HK-2 (cell line): Measurements from ENCODE around the gene NCOA1.
"Not testable (repeated sequence)": the region's sequence is repeated elsewhere in the genome, so short reads cannot be mapped to it uniquely, and the experiment has no call there.

Experiments
- DNase-seq: peaks from one replicate; pipeline ENCODE4 v3.0.0-alpha.2; 2018; ENCODE audit not compliant: unreplicated experiment

NCOA1 gene

DNA sequence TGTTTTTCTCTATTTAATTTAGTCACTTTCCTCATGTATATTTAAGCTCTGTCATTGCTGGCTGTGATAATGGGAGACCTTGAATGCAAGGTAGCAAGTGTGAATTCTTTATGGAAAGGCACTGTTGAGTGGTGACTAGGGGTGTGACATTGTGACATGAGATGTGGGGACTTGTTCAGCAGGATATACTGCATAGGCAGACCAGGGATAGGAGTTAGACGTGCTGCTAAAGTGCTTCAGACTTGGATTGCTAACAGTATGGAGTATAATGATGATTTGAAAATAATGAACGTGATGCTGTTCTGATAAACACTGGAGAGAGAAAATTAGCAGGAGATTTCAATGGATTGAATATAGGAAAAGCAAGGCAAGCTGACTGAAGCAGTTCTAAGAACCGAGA lies 135.1 kb downstream of the NCOA1 start:
- no peak for DNase-seq

GRCh38 chr2:24628746-24629145 lies 137.7 kb downstream of the NCOA1 start:
- DNase-seq = no peak

DNA sequence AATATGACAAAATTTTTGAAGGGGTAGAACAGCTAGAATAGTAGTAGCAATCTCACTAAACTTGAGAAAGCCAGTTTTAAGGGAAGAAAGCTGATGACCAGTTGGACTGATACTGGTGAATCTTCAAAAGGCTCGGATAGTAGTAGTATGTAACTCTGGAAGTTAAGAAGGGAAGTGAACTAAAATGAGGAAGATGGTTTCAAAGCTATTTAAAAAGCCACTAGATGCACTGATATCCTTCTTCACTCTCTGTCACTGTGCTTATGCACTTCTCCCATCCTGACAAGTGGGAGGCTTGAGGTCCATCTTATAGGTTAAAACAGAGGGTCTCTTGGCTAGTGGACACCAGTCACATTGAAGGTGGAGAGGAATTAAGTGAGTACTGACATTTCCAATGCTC lies 141.1 kb downstream of the NCOA1 start:
- no peak for DNase-seq

GRCh38 chr2:24635181-24635580 lies 144.1 kb downstream of the NCOA1 start:
- no peak for DNase-seq

GRCh38 chr2:24638568-24638967 lies 147.5 kb downstream of the NCOA1 start:
- no peak for DNase-seq

DNA sequence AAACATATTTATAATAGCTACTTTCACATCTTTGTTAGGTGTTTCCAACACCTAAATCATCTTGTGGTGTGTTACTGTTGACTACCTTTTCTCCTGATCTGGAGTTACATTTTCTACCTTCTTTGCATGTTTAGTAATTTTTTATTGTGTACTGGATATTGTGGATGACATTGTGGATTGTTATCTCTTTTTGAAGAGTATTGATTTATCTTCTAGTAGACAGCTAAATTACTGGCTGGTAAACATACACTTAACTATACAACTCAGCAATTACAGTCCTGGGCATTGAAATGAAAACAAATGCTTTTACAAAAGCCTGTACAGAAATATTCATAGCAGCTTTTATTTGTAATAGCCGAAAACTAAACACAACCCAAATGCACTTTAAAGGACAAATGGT lies 151.3 kb downstream of the NCOA1 start:
- DNase-seq = no peak

- DNase-seq = no peak
These were observed 152.0 kb downstream of the NCOA1 start for GRCh38 chr2:24643051-24643450.

DNA sequence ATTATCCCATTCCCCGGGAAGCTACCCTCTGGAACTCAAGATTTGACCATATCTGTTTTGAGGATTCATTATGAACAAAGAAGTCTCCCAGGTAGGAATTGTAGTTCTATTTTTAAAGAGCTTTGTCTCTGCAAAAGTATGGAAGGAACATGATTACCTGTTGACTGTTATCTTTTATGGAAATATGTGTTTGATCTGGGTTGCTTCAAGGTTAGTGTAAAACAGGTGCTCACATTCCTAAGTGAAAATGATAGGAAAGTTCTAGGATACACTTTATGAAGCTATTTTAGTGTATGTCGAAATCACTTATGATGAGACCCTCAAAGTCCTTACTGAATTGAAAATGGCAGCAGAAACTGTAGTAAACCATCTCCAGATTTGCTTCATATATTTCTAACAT lies 153.0 kb downstream of the NCOA1 start:
- DNase-seq = no peak

GRCh38 chr2:24650997-24651642 lies 160.1 kb downstream of the NCOA1 start:
- DNase-seq = no peak

DNA sequence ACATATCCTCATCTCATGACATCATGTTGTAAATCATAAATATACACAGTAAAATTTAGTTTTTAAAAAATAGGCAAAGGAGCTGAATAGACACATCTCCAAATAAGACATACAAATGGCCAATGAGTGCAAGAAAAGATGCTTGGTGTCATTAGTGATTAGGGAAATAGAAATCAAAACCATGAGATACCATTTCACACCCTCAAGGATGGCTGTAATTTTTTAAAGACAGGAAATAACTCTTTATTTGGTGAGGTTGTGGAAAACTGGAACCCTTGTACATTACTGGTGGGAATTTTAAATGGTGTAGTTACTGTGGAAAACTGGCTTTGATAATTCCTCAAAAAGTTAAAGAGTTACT lies 160.6 kb downstream of the NCOA1 start:
- DNase-seq = no peak

DNA sequence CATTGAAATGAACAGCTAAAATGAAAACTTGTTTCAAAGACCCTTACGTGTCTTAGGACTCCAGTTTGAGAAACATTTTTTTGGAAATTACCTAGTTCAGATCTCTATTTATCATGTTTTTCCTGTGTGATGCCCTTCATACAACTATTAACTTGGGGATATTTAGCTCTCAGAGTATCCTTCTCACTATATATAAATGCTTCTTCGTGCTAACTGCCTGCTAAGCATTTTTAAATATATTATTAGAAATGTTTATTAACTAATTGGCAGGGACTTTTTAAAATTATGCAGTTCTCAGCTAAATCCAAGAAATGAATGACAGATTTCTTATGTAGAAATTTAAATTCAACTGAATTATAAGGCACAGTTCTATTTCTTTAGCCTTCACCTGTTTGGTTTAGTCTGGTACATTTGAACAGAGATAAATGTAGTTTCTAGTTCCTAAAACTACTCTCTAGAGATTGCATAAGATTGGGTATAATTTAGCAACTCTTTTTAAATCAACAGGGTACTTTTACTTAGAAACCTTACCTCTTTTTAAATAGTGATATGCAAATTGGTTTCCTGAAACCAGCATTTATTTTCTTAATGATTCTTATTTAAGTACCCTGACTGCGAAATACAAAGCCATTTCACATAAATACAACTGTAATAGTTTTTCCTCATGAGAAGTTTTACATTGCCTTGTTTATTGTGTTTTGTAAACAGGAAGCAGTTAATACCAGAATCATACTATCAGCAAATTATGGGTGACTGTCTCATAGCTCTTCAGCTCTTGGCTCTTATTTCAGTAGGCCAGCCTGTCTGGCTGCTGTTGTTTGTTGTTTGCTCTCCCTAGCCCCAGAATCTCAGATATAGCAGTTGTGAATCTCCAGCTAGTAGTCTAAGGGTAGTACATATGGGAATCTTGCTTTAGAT lies 161.5 kb downstream of the NCOA1 start:
- DNase-seq = no peak

- DNase-seq = no peak
These were observed 166.8 kb downstream of the NCOA1 start for GRCh38 chr2:24657818-24658217.

GRCh38 chr2:24658531-24659202 lies 167.6 kb downstream of the NCOA1 start:
- no peak for DNase-seq

GRCh38 chr2:24659862-24660261 lies 168.8 kb downstream of the NCOA1 start:
- DNase-seq = no peak

DNA sequence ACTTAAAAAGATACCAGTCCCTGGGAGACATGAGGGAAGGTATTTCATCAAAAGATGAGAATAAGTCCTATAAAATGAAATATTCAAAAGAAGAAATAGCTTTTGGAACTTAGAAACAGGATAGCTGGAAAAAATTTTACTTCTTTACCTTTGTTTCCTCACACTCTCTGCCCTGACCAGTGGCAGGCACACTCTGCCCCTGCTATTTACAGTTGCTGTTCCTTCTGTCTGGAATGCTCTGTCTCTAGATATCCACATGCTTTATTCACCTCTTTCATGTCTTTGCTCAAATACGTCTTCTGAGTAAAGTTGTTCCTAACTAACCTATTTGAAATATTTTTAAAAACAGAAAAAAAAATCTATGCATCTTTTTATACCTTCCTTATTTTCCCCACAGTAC lies 176.5 kb downstream of the NCOA1 start:
- no peak for DNase-seq

DNA sequence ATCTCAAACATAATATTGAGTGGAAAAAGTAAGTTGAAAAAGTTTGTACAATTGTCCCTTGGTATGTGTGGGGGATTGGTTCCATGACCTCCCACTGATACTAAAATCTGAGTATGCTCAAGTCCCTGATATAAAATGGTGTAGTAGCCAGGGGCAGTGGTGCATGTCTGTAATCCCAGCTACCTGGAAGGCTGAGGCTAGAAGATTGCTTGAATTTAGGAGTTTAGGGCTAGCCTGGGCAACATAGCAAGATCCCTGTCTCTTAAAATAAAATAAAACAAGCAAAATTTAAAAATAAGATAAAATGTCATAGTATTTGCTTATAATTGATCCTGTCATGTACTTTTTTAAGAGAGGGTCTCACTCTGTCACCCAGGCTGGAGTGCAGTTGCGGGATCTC lies 180.2 kb downstream of the NCOA1 start:
- no peak for DNase-seq

GRCh38 chr2:24672589-24672988 lies 181.5 kb downstream of the NCOA1 start:
- DNase-seq = no peak

- no peak for DNase-seq
These were observed 184.3 kb downstream of the NCOA1 start for GRCh38 chr2:24675338-24675737.

GRCh38 chr2:24676493-24676892 lies 185.4 kb downstream of the NCOA1 start:
- DNase-seq = no peak

- DNase-seq = not testable (repeated sequence)
These were observed 187.0 kb downstream of the NCOA1 start for GRCh38 chr2:24678066-24678465.

GRCh38 chr2:24680196-24680595 lies 189.1 kb downstream of the NCOA1 start:
- no peak for DNase-seq

DNA sequence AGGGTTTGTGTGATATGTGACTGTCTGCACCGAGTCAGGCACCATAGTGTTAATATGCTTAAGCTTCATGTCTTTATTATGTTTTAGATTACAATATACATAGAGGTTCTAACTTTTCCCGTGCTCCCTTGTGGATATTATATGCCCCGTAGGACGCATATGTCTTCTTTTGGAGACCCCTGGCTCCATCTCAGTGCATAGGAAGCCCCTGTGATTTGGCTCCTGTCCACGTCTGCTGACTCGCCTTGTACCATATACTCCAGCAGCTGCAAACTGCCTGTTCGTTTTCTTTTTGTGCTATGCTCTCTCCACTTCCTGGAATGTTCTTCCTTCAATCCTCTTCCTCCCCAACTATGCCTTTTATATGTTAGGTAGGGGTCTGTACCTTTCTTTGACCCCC lies 191.2 kb downstream of the NCOA1 start:
- DNase-seq = no peak

GRCh38 chr2:24683408-24683807 lies 192.4 kb downstream of the NCOA1 start:
- no peak for DNase-seq
